GM21381 (cell line): Measurements from ENCODE around the gene PAX2.

Experiments
- ATAC-seq: cut with Tn5 transposase; IDR thresholded peaks from one replicate; pipeline ENCODE4 v1.9.1; 2021; ENCODE audit warnings: mild to moderate bottlenecking, moderate library complexity; ENCODE audit not compliant: unreplicated experiment

PAX2 gene

GRCh38 chr10:100784126-100784525 lies 38.7 kb downstream of the PAX2 start:
- no peak for ATAC-seq

- ATAC-seq: no peak
Observed at GRCh38 chr10:100786591-100786990, 41.2 kb downstream of the PAX2 start.

- no peak for ATAC-seq
Observed at GRCh38 chr10:100788002-100788903, 42.9 kb downstream of the PAX2 start.

GRCh38 chr10:100790761-100791208 lies 45.4 kb downstream of the PAX2 start:
- no peak for ATAC-seq

GRCh38 chr10:100791369-100792058 lies 46.1 kb downstream of the PAX2 start:
- no peak for ATAC-seq

- no peak for ATAC-seq
Observed at GRCh38 chr10:100792574-100792973, 47.2 kb downstream of the PAX2 start.

GRCh38 chr10:100793055-100793454 lies 47.7 kb downstream of the PAX2 start:
- ATAC-seq: no peak

- ATAC-seq: no peak
Observed at GRCh38 chr10:100799881-100800280, 54.5 kb downstream of the PAX2 start.

GRCh38 chr10:100800931-100801330 lies 55.5 kb downstream of the PAX2 start:
- no peak for ATAC-seq

GRCh38 chr10:100802196-100802595 lies 56.8 kb downstream of the PAX2 start:
- ATAC-seq: no peak

- no peak for ATAC-seq
Observed at GRCh38 chr10:100802607-100803006, 57.2 kb downstream of the PAX2 start.

GRCh38 chr10:100803492-100803891 lies 58.1 kb downstream of the PAX2 start:
- ATAC-seq: no peak

- ATAC-seq: no peak
Observed at GRCh38 chr10:100803908-100804307, 58.5 kb downstream of the PAX2 start.

- no peak for ATAC-seq
Observed at GRCh38 chr10:100805543-100806355, 60.4 kb downstream of the PAX2 start.

GRCh38 chr10:100806356-100806645 lies 60.9 kb downstream of the PAX2 start:
- no peak for ATAC-seq

GRCh38 chr10:100807241-100807951 lies 62.0 kb downstream of the PAX2 start:
- ATAC-seq: no peak

GRCh38 chr10:100808876-100809275 lies 63.5 kb downstream of the PAX2 start:
- ATAC-seq: no peak

- ATAC-seq: no peak
Observed at GRCh38 chr10:100810091-100810834, 64.9 kb downstream of the PAX2 start.

- no peak for ATAC-seq
Observed at GRCh38 chr10:100810835-100811116, 65.4 kb downstream of the PAX2 start.

GRCh38 chr10:100811261-100811660 lies 65.9 kb downstream of the PAX2 start:
- ATAC-seq: no peak
